HG03095 (cell line): Measurements from ENCODE around the gene ZNF24.

Experiments used
- ATAC-seq: cut with Tn5 transposase; IDR thresholded peaks from one replicate; pipeline ENCODE4 v1.9.1; 2021; ENCODE audit warnings: moderate library complexity; ENCODE audit not compliant: unreplicated experiment

ZNF24 gene

DNA sequence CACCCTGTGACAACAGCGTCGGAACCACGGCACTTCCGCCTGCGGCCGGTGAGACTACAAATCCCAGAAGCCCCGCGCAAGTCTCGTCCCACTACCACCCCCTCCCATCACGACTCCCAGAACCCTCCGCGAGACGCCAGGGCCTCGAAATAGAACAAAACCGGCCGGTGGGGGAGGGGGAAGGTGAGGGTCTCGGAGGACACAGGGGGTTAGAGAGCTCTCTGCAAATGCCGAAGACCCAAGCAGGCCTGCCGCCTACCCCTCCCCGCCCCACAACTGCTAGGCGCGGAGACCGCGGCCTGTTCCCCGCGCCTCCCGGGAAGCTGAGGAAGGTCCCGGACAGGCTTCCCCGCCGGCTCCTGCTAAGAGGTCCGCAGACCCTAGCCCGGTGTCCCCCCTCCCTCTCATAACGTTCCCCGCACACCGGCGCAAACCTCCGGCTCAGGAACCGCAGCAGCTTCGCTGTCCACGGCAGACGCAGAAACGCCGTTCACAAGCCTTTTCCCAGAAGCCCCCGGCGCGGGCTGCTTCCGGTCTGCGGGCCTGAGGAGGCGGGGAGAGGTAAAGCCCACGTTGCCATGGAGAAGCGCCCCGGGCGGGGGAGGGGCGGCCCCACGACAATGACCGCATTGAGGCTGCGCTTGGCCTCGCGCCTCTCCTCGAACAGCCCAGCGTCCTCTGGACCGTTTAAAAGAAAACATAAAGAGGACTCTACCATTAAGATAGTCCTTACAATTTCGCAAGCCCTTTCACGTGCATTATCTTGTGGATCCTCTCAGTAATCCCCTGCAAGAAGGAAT lies at the start of gene ZNF24:
Gene ZNF24 (minus strand): TSS at position 485 of the 800 bp plus-strand sequence. CDS start 3,770 bp downstream, outside the sequence.
- peak; percentile 92 for ATAC-seq

GRCh38 chr18:35393716-35394115 lies 49.5 kb upstream of the ZNF24 start:
- no peak for ATAC-seq

- ATAC-seq = no peak
These were observed 48.2 kb upstream of the ZNF24 start for GRCh38 chr18:35392375-35392774.

GRCh38 chr18:35390951-35391700 lies 46.9 kb upstream of the ZNF24 start:
- no peak for ATAC-seq

DNA sequence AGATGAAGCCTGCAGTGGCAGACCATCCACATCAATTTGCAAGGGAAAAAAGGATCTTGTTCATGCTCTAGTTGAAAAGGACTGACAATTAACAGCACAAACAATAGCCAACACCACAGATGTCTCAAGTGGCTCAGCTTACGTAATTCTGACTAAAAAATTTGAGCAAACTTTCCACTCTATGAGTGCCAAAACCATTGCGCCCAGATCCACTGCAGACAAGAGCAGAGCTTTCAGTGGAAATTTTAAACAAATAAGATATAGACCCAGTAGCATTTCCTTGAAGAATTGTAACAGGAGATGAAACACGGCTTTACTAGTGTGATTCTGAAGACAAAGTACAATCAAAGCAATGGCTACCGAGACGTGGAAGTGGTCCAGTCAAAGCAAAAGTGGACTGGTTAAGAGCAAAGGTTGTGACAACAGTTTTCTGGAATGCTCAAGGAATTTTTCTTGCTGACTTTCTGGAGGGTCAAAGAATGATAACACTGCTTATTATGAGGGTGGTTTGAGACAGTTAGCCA lies 44.9 kb upstream of the ZNF24 start:
- ATAC-seq = no peak

DNA sequence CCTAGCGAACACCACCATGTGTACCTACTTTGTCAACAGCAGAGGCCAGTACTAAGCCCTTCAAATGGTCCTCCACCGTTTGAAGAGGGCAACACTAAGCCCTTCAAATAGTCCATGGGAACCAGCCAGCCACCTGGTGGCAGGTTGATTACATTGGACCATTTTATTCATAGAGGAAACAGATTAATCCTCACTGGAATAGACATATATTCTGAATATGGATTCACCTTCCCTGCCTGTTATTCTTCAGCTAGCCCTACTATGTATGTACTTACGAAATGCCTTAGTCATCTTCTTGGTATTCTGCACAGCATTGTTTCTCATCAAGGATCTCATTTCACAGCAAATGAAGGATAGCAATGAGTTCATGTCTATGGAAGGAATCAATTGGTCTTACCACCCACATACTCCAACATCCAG lies 42.9 kb upstream of the ZNF24 start:
- no peak for ATAC-seq

DNA sequence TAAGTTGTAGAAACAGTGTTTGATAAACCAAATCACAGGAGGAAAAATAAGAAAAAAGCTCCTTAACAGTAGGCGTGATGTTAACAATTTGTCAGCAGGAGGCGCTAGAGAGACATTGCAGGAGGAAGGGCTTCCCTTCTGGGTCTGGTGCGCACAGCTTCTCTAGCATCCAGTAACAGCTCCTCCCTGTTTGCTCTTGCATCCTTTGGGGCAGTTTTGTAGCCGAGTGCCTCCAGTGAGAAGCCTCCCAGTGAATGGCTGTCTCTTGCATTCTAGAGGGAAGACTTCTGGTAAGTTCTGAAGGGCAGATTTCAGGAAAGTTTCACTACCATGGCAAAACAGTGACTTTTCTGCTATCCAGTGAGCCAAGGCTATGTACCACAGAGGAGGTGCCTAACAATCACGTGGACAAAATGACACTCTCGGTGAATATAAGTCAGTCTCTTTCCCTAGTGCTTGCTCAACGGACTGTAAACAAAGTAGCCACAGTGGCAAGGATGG lies 42.4 kb upstream of the ZNF24 start:
- peak; percentile 68 for ATAC-seq

GRCh38 chr18:35383136-35383535 lies 38.9 kb upstream of the ZNF24 start:
- ATAC-seq = no peak

- no peak for ATAC-seq
These were observed 35.2 kb upstream of the ZNF24 start for GRCh38 chr18:35379421-35379820.

DNA sequence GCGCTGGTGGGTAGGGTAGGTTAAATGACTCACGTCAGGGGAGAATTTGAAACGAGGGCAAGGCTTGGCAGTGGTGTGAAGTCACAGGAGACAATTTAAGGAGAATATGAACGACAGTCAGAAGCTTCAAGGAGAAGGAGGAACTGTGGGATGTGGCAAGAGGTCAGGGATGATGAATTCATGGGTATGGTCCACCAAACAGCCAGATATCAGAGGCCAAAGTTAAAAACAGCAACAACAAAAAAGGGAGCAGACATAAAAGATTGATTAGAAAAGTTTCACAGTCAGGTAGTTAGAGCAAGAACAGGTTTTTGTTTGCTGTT lies 34.3 kb upstream of the ZNF24 start:
- no peak for ATAC-seq

- ATAC-seq = no peak
These were observed 33.8 kb upstream of the ZNF24 start for GRCh38 chr18:35377875-35378573.

DNA sequence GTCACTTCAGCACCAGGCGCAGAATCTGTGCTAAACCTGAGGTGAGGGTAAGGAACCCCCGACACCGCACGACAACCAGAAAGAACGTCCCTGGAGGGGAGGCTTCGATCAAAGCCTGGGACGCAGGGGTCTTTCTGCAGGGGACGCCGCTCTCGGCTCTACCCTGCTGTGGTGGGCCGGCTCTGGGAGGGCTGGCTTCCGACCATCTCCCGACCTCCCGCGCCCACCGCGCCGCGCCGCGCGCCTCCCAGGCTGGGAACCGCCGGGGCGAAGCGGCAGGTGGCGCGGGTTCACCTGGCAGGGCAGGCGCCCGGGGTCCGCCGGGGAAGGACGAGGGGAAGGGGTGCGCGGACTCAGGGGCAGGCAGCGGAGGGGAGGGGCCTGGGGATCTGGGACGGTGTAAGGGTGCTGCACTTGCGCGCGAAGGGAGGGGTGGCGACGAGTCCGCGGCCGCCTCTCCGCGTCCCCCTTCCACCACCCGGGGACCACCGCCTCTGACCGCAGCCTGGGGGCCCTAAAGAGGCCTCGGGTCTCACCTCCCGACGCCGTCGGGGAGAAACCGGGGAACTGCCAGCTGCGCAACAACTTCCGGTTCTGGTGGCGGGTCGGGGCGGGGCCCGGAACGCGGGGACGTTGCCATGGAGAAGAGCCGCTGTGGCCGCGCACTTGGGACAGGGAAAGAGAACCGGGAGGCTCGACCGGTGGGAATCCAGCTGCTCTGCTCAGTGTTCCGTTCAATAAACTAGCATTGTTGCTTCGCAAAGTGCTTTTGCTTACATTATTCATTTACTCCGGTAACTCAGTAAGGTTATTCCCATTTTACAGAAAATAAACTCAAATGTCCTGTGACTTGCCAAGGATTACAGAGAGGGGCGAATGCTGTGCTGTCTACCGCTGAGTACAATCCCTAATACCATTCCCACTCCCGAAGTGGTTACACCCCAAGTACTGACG lies 32.8 kb upstream of the ZNF24 start, which contains the start of gene ZNF396:
Gene ZNF396 (minus strand): TSS at position 596 of the 954 bp plus-strand sequence. CDS start 3,045 bp downstream, outside the sequence.
- peak; percentile 81 for ATAC-seq

DNA sequence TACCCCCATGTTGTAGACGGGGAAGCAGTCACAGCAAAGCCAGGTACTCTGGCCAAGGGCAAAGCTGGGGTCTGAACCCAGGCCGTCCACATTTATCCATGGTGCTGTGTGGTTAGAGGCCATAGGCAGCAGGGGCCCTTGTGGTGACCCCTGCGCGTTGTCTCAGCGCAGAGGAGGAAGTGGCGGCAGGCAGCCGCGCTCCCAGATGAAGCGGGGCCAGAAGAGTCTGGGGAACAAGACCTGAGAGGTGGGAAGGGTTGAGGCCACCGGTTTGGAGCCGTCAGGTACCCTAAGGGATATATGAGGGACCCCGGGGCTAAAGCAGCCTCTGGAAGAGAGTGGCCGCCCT lies 32.1 kb upstream of the ZNF24 start:
- ATAC-seq = peak; percentile 67

- no peak for ATAC-seq
These were observed 30.5 kb upstream of the ZNF24 start for GRCh38 chr18:35374708-35375107.

DNA sequence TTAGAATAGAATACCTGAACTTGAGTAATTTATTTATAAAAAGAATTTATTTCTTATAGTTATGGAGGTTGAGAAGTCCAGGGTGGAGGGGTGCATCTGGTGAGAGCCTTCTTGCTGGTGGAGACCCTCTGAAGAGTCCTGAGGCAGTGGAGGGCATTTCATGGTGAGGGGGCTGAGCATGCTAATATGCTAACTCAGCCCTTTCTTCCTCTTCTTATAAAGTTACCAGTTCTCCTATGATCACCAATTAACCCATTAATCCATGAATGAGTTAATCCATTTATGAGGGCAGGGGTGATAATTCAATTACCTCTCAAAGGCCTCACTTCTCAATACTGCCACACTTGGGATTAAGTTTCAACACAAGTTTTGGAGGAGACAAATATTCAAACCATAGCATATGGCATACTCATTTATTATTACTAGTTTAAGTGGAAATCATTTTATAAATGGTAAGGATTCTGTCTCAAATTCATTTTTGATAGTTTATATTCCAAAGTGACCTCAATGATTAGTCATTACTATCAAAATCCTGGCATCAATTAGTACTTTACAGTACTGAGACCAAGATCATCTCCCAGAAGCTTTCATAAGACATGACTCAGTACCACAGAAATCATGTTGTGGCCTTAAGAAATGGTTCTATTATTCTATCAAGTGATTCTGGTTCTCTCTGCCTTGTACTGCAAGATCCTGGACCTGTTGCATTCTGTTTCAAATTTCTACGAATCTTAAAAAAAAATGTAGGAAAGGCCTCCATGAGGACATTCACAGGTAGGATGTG lies 27.4 kb upstream of the ZNF24 start:
- ATAC-seq = no peak

- ATAC-seq = no peak
These were observed 24.9 kb upstream of the ZNF24 start for GRCh38 chr18:35369126-35369525.

DNA sequence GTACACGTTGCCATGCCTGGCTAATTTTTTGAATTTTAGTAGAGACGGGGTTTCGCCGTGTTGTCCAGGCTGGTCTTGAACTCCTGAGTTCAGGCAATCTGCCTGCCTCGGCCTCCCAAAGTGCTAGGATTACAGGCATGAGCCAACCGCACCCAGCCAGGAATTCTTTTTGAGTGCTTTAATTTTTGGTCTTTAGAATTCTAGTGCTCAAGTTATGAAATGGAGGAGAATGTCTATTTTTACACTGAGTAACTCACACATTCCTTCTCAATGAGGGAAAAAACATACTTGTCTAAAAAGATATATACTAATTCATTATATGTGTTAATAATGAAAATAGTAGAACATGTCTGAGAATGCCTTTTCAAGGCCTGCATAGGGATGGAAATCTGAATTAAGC lies 24.4 kb upstream of the ZNF24 start:
- ATAC-seq = no peak

GRCh38 chr18:35362531-35362930 lies 18.3 kb upstream of the ZNF24 start:
- ATAC-seq = no peak

DNA sequence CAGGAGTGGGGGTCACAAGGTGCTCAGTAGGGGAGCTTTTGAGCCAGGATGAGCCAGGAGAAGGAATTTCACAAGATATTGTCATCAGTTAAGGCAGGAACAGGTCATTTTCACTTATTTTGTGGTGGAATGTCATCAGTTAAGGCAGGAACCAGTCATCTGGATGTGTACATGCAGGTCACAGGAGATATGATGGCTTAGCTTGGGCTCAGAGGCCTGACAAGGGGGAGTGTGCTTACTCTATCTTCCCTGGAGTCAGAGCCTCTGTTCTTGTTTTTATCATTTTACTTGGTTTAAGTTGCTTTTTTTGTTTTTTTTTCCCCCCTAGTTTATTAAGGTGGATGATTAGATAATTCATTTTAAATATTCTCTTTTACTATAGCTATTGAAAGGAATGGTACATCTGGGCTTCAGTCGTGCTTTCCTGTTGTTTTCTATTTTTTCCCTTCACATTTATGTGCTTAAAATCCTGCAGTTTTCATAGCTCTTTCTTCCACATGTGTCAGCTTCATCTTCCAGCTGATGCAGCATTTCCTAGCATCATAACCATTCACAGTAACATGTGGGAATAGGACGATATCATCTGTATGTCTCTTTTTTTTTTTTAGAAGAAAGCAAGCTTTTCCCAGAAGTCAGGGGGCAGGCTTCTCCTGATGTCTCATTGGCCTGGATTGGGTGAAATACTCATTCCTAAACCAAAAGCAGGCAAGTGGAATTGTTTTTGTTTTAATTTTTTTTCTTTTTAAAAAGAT lies 17.5 kb upstream of the ZNF24 start:
- no peak for ATAC-seq
